DOHH2 (cell line): Measurements from ENCODE around the gene IRX4.

Experiments
- CTCF ChIP-seq: fragments of 200-600 bp; sonication (generic); IDR thresholded peaks from one replicate; pipeline ENCODE4 v1.5.1; 2014; ENCODE audit warnings: antibody characterized with exemption, mild to moderate bottlenecking, low read depth, low read length; ENCODE audit not compliant: poor library complexity, severe bottlenecking
- EZH2phosphoT487 ChIP-seq: fragments of 200-600 bp; sonication (generic); IDR thresholded peaks from 2 replicates; pipeline ENCODE4 v1.6.1; 2017; ENCODE audit warnings: borderline replicate concordance, mild to moderate bottlenecking, antibody characterized with exemption, low read length, moderate library complexity, mixed read lengths

- TF ChIP-seq CTCF (no peak), EZH2phosphoT487 (no peak)
These were observed 21.8 kb downstream of the IRX4 start for GRCh38 chr5:1860949-1861348.
